Left renal cortex interstitium (tissue), 4 donors: ENCODE measurements around the gene CHD5. TPM values are rescaled to one million over a fixed set of nuclear protein-coding genes. Genes with fewer than 3 reads are reported as not detected.

Source experiments
- DNase-seq, 4 donors: peaks; one replicate each; pipeline ENCODE4 v3.0.0-alpha.2; 2013; ENCODE audit warnings: low read depth in 4 of 4, low spot score in 2 of 4, missing footprints in 1 of 4
- polyA plus RNA-seq, 4 donors: library from polyadenylated mRNA; unstranded; fragments of 120-200 nt; gene quantifications; one replicate each; pipeline ENCODE4 v1.2.1, GENCODE V29; 2013; ENCODE audit not compliant: insufficient read length in 4 of 4

CHD5 gene
- polyA plus RNA-seq, 4 donors = 0.22 to 0.82 (median 0.30) TPM

GRCh38 chr1:6177681-6178380, 2.3 kb downstream of the CHD5 start:
- no peak for DNase-seq

- no peak for DNase-seq
These were observed 3.3 kb downstream of the CHD5 start for GRCh38 chr1:6176779-6177178.

- no peak for DNase-seq
These were observed 4.7 kb downstream of the CHD5 start for GRCh38 chr1:6175411-6175828.

- DNase-seq = no peak
These were observed 5.3 kb downstream of the CHD5 start for GRCh38 chr1:6174621-6175410.

GRCh38 chr1:6172549-6172948, 7.6 kb downstream of the CHD5 start:
- DNase-seq = no peak

- no peak for DNase-seq
These were observed 8.5 kb downstream of the CHD5 start for GRCh38 chr1:6171548-6172124.

- DNase-seq = no peak
These were observed 9.3 kb downstream of the CHD5 start for GRCh38 chr1:6170742-6171201.

- no peak for DNase-seq
These were observed 9.9 kb downstream of the CHD5 start for GRCh38 chr1:6170116-6170741.

GRCh38 chr1:6168947-6169586, 11.1 kb downstream of the CHD5 start:
- no peak for DNase-seq

GRCh38 chr1:6167391-6168303, 12.5 kb downstream of the CHD5 start:
- DNase-seq = no peak

- DNase-seq = no peak
These were observed 13.3 kb downstream of the CHD5 start for GRCh38 chr1:6166655-6167390.

GRCh38 chr1:6166221-6166620, 13.9 kb downstream of the CHD5 start:
- no peak for DNase-seq

GRCh38 chr1:6165441-6165985, 14.6 kb downstream of the CHD5 start:
- DNase-seq = no peak

GRCh38 chr1:6165027-6165426, 15.1 kb downstream of the CHD5 start:
- DNase-seq = no peak

- no peak for DNase-seq
These were observed 16.0 kb downstream of the CHD5 start for GRCh38 chr1:6163973-6164617.

GRCh38 chr1:6163191-6163972, 16.7 kb downstream of the CHD5 start:
- DNase-seq = no peak

GRCh38 chr1:6162773-6163172, 17.3 kb downstream of the CHD5 start:
- DNase-seq = no peak
